ENCODE measurements around the gene CXCL16.

GRCh38 chr17:4701116-4701515 is 38.6 kb downstream of the CXCL16 start:
- TF ChIP-seq CTCF (IDR thresholded peaks at IDR 0.05) (no peak), POLR2A (IDR thresholded peaks at IDR 0.05) (no peak)

All from prostate gland (tissue), 2 donors.